ENCODE results near the gene TBXAS1. TPM values are rescaled to one million over a fixed set of nuclear protein-coding genes. Genes with fewer than 3 reads are reported as not detected.

TBXAS1 gene
- total and polyA plus RNA-seq, 2 donors (not counting 3 experiments of a cell fraction or from before 2014, with no cell fraction given) = 2.1 to 4.3 TPM

GRCh38 chr7:140051820-140052219, 222.8 kb downstream of the TBXAS1 start:
- intact Hi-C loops (cut with micrococcal nuclease) (no loop called here), dilution Hi-C loops (cut with MboI; ENCODE audit: extremely low pct_ligation_motif_present, low sequenced_read_pairs) (no loop called here)
- H3K27me3 ChIP-seq (ENCODE audit: control insufficient read depth in 2 of 2, insufficient read depth in 2 of 2, low read length in 2 of 2) = no peaks in the 10 kb centered on the region
- peaks cover 2% of the 10 kb centered on the region for H3K79me2 ChIP-seq (ENCODE audit: control insufficient read depth, insufficient read depth, low read length)
- H3K27ac ChIP-seq (ENCODE audit: insufficient read depth, low read depth, low read length) = no peak overlapping the region
- ChIA-PET POLR2A (no interaction called here), CTCF (no interaction called here)
- no TSS peak for BruUV-seq (replicated peaks)
- peaks cover 8 to 9% of the 10 kb centered on the region in 2 experiments for H3K36me3 ChIP-seq (ENCODE audit: control insufficient read depth in 2 of 2, extremely low read depth in 1 of 2, insufficient read depth in 2 of 2, low read length in 2 of 2)
- FAIRE-seq (no peak), DNase-seq (ENCODE audit: low read depth, low spot score) (no peak)
- no peaks in the 10 kb centered on the region for H3K9me1 ChIP-seq (replicated peaks; ENCODE audit: control insufficient read depth, extremely low read depth, insufficient read depth, low read length)
- H3K9me3 ChIP-seq (replicated peaks; ENCODE audit: control insufficient read depth, insufficient read depth, low read length) = no peaks in the 10 kb centered on the region
- no peaks in the 10 kb centered on the region for H4K20me1 ChIP-seq (replicated peaks; ENCODE audit: control insufficient read depth, extremely low read depth, insufficient read depth, low read length)
- TF ChIP-seq POLR2AphosphoS5 (IDR thresholded peaks at IDR 0.05; ENCODE audit: insufficient read depth, low read depth, low read length) (no peak), MYC (IDR thresholded peaks at IDR 0.05; ENCODE audit: low read depth, low read length) (no peak), FOS (IDR thresholded peaks at IDR 0.05; ENCODE audit: borderline replicate concordance, insufficient read depth, low read length) (no peak), POLR2A (IDR thresholded peaks at IDR 0.05; ENCODE audit: low read depth, low read length) (no peak), EZH2 (IDR thresholded peaks at IDR 0.05; ENCODE audit: borderline replicate concordance, low read depth, low read length, severe bottlenecking) (no peak), JUN (IDR thresholded peaks at IDR 0.05; ENCODE audit: borderline replicate concordance, insufficient read depth, insufficient read length, low read depth) (no peak)
- TF ChIP-seq, protein P1, sequence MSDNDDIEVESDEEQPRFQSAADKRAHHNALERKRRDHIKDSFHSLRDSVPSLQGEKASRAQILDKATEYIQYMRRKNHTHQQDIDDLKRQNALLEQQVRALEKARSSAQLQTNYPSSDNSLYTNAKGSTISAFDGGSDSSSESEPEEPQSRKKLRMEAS (IDR thresholded peaks at IDR 0.05; ENCODE audit: insufficient read depth, insufficient read length) = no peak
- peaks cover 24% of the 10 kb centered on the region for H3K4me1 ChIP-seq (ENCODE audit: control insufficient read depth, extremely low read depth, insufficient read depth, low read length)
- H3K4me3 ChIP-seq (replicated peaks in 1 of 3; ENCODE audit: insufficient read depth in 1 of 3, low read depth in 1 of 3, low read length in 3 of 3) = no peak overlapping the region
- no peak overlapping the region for H3K4me2 ChIP-seq (ENCODE audit: insufficient read depth, low read length)
- no peak overlapping the region for H2AFZ ChIP-seq (ENCODE audit: low read depth, low read length)
- no peak overlapping the region for H3K9ac ChIP-seq (replicated peaks; ENCODE audit: extremely low read depth, insufficient read depth, low read length)

- DNase-seq (ENCODE audit: low read depth, low spot score) (no peak), FAIRE-seq (no peak)
- peaks cover 24% of the 10 kb centered on the region for H3K4me1 ChIP-seq (ENCODE audit: control insufficient read depth, extremely low read depth, insufficient read depth, low read length)
- H3K27ac ChIP-seq (ENCODE audit: insufficient read depth, low read depth, low read length) = no peak overlapping the region
- no peak overlapping the region for H3K9ac ChIP-seq (replicated peaks; ENCODE audit: extremely low read depth, insufficient read depth, low read length)
- H3K9me3 ChIP-seq (replicated peaks; ENCODE audit: control insufficient read depth, insufficient read depth, low read length) = no peaks in the 10 kb centered on the region
- no peak overlapping the region for H3K4me3 ChIP-seq (replicated peaks in 1 of 3; ENCODE audit: insufficient read depth in 1 of 3, low read depth in 1 of 3, low read length in 3 of 3)
- no peak overlapping the region for H2AFZ ChIP-seq (ENCODE audit: low read depth, low read length)
- no peak overlapping the region for H3K4me2 ChIP-seq (ENCODE audit: insufficient read depth, low read length)
- H4K20me1 ChIP-seq (replicated peaks; ENCODE audit: control insufficient read depth, extremely low read depth, insufficient read depth, low read length) = no peaks in the 10 kb centered on the region
- ChIA-PET CTCF (interaction anchor here (10.0 kb wide), 1 partner anchor 13 kb away, joined by 66 read pairs; no protein-coding TSS in a partner anchor), POLR2A (no interaction called here)
- H3K9me1 ChIP-seq (replicated peaks; ENCODE audit: control insufficient read depth, extremely low read depth, insufficient read depth, low read length) = no peaks in the 10 kb centered on the region
- H3K79me2 ChIP-seq (ENCODE audit: control insufficient read depth, insufficient read depth, low read length) = peaks cover 16% of the 10 kb centered on the region
- no peaks in the 10 kb centered on the region for H3K27me3 ChIP-seq (ENCODE audit: control insufficient read depth in 2 of 2, insufficient read depth in 2 of 2, low read length in 2 of 2)
- dilution Hi-C loops (cut with MboI; ENCODE audit: extremely low pct_ligation_motif_present, low sequenced_read_pairs) = no loop called here
- intact Hi-C loops (cut with micrococcal nuclease) = no loop called here
- H3K36me3 ChIP-seq (ENCODE audit: control insufficient read depth in 2 of 2, extremely low read depth in 1 of 2, insufficient read depth in 2 of 2, low read length in 2 of 2) = peaks cover 10 to 13% of the 10 kb centered on the region in 2 experiments
- TF ChIP-seq JUN (IDR thresholded peaks at IDR 0.05; ENCODE audit: borderline replicate concordance, insufficient read depth, insufficient read length, low read depth) (no peak), POLR2AphosphoS5 (IDR thresholded peaks at IDR 0.05; ENCODE audit: insufficient read depth, low read depth, low read length) (no peak), GATA2 (IDR thresholded peaks at IDR 0.05; ENCODE audit: insufficient read depth, insufficient read length, low read depth, low read length) (no peak), EZH2 (IDR thresholded peaks at IDR 0.05; ENCODE audit: borderline replicate concordance, low read depth, low read length, severe bottlenecking) (no peak), MYC (IDR thresholded peaks at IDR 0.05; ENCODE audit: low read depth, low read length) (no peak), FOS (IDR thresholded peaks at IDR 0.05; ENCODE audit: borderline replicate concordance, insufficient read depth, low read length) (no peak), POLR2A (IDR thresholded peaks at IDR 0.05; ENCODE audit: low read depth, low read length) (no peak)
- TF ChIP-seq, protein P1 (IDR thresholded peaks at IDR 0.05; ENCODE audit: insufficient read depth, insufficient read length) = no peak
- TF ChIP-seq, protein P2, sequence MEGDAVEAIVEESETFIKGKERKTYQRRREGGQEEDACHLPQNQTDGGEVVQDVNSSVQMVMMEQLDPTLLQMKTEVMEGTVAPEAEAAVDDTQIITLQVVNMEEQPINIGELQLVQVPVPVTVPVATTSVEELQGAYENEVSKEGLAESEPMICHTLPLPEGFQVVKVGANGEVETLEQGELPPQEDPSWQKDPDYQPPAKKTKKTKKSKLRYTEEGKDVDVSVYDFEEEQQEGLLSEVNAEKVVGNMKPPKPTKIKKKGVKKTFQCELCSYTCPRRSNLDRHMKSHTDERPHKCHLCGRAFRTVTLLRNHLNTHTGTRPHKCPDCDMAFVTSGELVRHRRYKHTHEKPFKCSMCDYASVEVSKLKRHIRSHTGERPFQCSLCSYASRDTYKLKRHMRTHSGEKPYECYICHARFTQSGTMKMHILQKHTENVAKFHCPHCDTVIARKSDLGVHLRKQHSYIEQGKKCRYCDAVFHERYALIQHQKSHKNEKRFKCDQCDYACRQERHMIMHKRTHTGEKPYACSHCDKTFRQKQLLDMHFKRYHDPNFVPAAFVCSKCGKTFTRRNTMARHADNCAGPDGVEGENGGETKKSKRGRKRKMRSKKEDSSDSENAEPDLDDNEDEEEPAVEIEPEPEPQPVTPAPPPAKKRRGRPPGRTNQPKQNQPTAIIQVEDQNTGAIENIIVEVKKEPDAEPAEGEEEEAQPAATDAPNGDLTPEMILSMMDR (IDR thresholded peaks at IDR 0.05; ENCODE audit: extremely low read depth in 1 of 2, insufficient read depth in 1 of 2, low read depth in 1 of 2, low read length in 2 of 2) = no peak
- no TSS peak for BruUV-seq (replicated peaks)
Observed at GRCh38 chr7:140053812-140054539, 224.9 kb downstream of the TBXAS1 start.
